BE2C (cell line): Measurements from ENCODE around the gene CEACAM3.

ENCODE experiments used
- DNase-seq: peaks from one replicate; pipeline ENCODE4 v3.0.0-alpha.2; 2020
- H3K27me3 ChIP-seq: fragments of 250-450 bp; sonication (Bioruptor Pico); 2 replicates; pipeline ENCODE4 v1.5.1; 2020; ENCODE audit warnings: mild to moderate bottlenecking
- H3K36me3 ChIP-seq: fragments of 250-450 bp; sonication (Bioruptor Pico); 2 replicates; pipeline ENCODE4 v1.5.1; 2020; ENCODE audit warnings: mild to moderate bottlenecking
- H3K4me1 ChIP-seq: fragments of 250-450 bp; sonication (Bioruptor Pico); 2 replicates; pipeline ENCODE4 v1.5.1; 2020
- H3K4me3 ChIP-seq: 2 replicates; pipeline ENCODE4 v1.5.1; 2011; ENCODE audit warnings: low read depth, low read length
- H3K9me3 ChIP-seq: fragments of 250-450 bp; sonication (Bioruptor Pico); 2 replicates; pipeline ENCODE4 v1.5.1; 2020
- TF ChIP-seq, protein P1 (sequence below): IDR thresholded peaks from 2 replicates; pipeline ENCODE4 v1.5.1; 2012; ENCODE audit warnings: mild to moderate bottlenecking, low read depth, low read length

Gene CEACAM3

GRCh38 chr19:41774515-41774980 lies 21.8 kb upstream of the CEACAM3 start:
- no peaks in the 10 kb centered on the region for H3K36me3 ChIP-seq
- no peaks in the 10 kb centered on the region for H3K4me1 ChIP-seq
- no peak for DNase-seq
- H3K9me3 ChIP-seq = no peaks in the 10 kb centered on the region
- H3K27me3 ChIP-seq = peaks cover 47% of the 10 kb centered on the region
- H3K4me3 ChIP-seq = no peak overlapping the region
- TF ChIP-seq, protein P1, sequence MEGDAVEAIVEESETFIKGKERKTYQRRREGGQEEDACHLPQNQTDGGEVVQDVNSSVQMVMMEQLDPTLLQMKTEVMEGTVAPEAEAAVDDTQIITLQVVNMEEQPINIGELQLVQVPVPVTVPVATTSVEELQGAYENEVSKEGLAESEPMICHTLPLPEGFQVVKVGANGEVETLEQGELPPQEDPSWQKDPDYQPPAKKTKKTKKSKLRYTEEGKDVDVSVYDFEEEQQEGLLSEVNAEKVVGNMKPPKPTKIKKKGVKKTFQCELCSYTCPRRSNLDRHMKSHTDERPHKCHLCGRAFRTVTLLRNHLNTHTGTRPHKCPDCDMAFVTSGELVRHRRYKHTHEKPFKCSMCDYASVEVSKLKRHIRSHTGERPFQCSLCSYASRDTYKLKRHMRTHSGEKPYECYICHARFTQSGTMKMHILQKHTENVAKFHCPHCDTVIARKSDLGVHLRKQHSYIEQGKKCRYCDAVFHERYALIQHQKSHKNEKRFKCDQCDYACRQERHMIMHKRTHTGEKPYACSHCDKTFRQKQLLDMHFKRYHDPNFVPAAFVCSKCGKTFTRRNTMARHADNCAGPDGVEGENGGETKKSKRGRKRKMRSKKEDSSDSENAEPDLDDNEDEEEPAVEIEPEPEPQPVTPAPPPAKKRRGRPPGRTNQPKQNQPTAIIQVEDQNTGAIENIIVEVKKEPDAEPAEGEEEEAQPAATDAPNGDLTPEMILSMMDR = no peak

DNA sequence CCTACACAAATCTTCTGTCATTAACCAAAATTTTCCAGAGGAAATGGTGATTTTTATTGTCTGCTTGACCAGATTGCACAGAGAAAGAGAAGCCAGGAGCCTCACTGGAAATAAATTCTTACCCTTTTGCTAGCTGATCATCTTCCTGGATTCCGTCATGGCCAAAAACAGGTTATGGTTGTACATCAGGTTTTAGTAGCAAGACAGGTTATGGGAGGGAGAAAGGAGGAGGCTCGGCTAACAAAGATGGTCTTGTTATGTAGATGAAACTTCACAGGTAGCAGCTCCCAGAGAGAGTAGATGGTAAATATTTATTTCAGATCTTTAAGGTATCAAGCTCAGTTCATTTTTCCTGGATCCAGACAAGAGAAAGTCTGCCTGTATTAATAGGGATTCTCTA lies 19.7 kb upstream of the CEACAM3 start:
- Histone ChIP-seq H3K4me1 (no peaks in the 10 kb centered on the region), H3K9me3 (no peaks in the 10 kb centered on the region), H3K4me3 (no peak overlapping the region), H3K36me3 (no peaks in the 10 kb centered on the region), H3K27me3 (peaks cover 54% of the 10 kb centered on the region)
- TF ChIP-seq, protein P1 = no peak
- no peak for DNase-seq

GRCh38 chr19:41783612-41784011 lies 12.8 kb upstream of the CEACAM3 start:
- H3K27me3 ChIP-seq = peaks cover 67% of the 10 kb centered on the region
- no peak for DNase-seq
- TF ChIP-seq, protein P1 = no peak
- no peaks in the 10 kb centered on the region for H3K9me3 ChIP-seq
- H3K36me3 ChIP-seq = no peaks in the 10 kb centered on the region
- no peaks in the 10 kb centered on the region for H3K4me1 ChIP-seq
- no peak overlapping the region for H3K4me3 ChIP-seq

DNA sequence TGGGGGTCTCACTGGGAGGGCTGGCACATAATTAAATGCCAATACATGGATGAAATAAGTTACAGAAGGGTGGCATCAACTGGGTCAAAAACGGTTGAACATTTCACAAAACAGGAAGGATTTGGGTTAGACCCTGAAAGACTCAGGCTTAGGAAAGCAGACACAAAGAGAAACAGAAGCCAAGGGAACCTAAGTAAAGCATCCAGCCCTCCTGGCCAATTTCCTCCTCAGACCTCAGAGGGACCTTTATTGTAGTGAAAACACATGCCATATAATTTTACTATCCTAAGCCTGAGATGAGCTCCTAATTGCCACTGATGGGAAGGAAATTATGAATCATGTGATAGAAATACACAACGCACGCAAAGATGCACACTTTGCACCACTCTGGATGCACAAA lies 12.1 kb upstream of the CEACAM3 start:
- H3K4me3 ChIP-seq = no peak overlapping the region
- H3K4me1 ChIP-seq = no peaks in the 10 kb centered on the region
- TF ChIP-seq, protein P1 = no peak
- peaks cover 69% of the 10 kb centered on the region for H3K27me3 ChIP-seq
- no peak for DNase-seq
- no peaks in the 10 kb centered on the region for H3K36me3 ChIP-seq
- no peaks in the 10 kb centered on the region for H3K9me3 ChIP-seq

- Histone ChIP-seq H3K9me3 (no peaks in the 10 kb centered on the region), H3K4me1 (no peaks in the 10 kb centered on the region), H3K4me3 (no peak overlapping the region), H3K27me3 (peaks cover 73% of the 10 kb centered on the region), H3K36me3 (no peaks in the 10 kb centered on the region)
- TF ChIP-seq, protein P1 = no peak
- DNase-seq = no peak
These were observed 11.6 kb upstream of the CEACAM3 start for GRCh38 chr19:41784743-41785142.

GRCh38 chr19:41785653-41786052 lies 10.7 kb upstream of the CEACAM3 start:
- H3K27me3 ChIP-seq = peaks cover 73% of the 10 kb centered on the region
- no peak overlapping the region for H3K4me3 ChIP-seq

More at GRCh38 chr19:41785653-41786052, 10.7 kb upstream of the CEACAM3 start:
- no peaks in the 10 kb centered on the region for H3K4me1 ChIP-seq
- H3K9me3 ChIP-seq = no peaks in the 10 kb centered on the region
- DNase-seq = peak; percentile 59
- no peaks in the 10 kb centered on the region for H3K36me3 ChIP-seq
- TF ChIP-seq, protein P1 = peak; percentile 87
